Stimulated activated CD8-positive, alpha-beta memory T cell treated with anti-CD3 and anti-CD28 coated beads, Interleukin-7, amount 100 ng/mL, for 4 hours (primary cell): ENCODE measurements around the gene CHCHD6.

Experiments
- DNase-seq, 2 donors: peaks; one replicate each; pipeline ENCODE4 v3.0.0-alpha.2; 2020; ENCODE audit warnings: low read depth in 2 of 2

Gene CHCHD6

GRCh38 chr3:126939733-126940132, 235.7 kb downstream of the CHCHD6 start:
- no peak for DNase-seq

DNA sequence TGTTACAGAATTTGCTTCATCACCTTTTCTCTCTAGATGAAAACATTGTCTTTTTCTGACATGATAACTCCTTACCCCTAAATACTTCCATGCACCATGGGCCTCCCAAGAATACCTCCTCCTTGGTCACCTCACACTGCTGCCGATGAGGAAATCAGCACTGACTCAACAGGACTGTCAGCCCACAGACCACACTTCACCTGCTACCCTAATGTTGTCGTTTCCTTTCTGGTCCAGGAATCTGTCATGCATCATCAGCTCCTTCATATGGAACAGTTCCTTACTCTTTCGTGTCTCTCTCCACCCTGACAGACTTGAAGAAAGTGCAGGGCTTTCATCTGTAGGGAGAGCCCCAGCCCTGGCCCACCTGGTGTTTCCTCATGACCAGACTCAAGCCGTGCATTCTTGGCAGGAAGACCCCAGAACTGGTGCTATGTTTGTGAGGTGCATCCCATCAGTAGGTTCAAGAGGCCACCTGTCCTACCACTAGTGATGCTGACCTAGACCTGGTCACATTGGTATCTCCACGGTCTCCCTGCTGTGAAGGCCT, 237.8 kb downstream of the CHCHD6 start:
- DNase-seq = no peak

DNA sequence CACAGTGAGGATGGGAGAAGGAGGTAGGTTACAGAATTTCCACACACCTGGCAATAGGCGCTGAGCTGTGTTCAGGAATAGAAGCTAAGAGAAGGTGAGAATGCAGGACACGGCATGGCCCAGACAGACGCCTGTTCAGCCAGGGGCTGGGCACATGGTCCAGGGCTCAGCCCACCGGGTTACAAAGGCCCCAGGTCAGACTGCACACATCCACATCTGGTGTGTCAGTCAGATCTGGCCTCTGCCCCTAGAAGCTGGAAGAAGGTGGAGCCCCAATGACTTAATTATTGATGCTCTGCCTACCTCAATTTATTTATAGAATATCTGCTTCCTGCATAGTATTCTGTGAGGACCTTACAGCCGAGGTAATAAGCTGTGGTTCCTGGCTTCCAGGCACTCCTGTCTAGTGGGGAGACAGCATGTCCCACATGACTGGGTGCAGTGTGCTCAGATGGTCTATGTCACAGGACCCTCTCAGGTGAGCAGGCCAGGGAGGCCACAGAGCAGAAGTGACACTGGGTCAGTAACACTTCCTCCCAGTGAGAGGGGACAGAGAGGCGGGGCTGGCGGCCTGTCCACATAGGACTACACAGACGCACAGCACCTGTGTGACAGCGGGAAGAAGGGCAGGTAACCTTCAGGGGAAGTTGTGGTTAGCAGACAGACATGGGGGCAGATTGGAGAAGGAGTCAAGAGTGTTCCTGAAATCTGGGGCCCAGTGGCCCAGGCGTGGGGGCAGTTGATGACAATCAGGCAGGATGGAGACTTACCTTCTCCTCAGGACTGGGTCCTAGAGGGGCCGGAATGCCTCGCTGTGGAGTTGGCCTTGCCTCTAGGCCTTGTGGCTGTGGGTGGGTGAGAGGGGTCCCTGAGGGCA, 240.3 kb downstream of the CHCHD6 start:
- no peak for DNase-seq

GRCh38 chr3:126945171-126945721, 241.2 kb downstream of the CHCHD6 start:
- DNase-seq = no peak

GRCh38 chr3:126945891-126946290, 241.9 kb downstream of the CHCHD6 start:
- no peak for DNase-seq

GRCh38 chr3:126946405-126946804, 242.4 kb downstream of the CHCHD6 start:
- no peak for DNase-seq

GRCh38 chr3:126947429-126947828, 243.4 kb downstream of the CHCHD6 start:
- no peak for DNase-seq

DNA sequence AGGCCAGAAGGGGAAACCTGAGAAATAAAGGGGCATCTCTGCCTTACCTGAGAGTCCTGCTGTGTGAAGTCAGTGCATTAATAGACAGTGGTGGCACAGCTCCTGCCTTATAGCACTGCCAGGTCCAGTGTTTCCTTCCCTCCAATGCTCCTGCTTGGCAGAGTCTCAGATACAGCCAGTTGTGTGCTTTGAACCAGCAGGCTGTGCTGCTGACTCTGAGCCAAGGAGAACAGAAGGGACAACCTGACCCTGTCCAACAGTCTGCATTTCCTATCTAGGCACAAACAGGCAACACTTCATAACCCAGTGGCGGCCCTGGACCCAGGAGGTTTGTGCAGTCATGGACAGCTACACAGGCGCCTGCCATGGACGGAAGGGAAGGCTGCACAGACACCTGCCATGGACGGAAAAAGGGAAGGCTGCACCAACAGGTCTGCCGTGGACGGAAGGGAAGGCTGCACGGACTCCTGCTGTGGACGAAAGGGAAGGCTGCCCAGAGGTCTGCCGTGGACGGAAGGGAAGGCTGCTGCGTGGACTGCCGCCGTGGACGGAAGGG, 245.0 kb downstream of the CHCHD6 start:
- no peak for DNase-seq

GRCh38 chr3:126951561-126951960, 247.5 kb downstream of the CHCHD6 start:
- DNase-seq = no peak

DNA sequence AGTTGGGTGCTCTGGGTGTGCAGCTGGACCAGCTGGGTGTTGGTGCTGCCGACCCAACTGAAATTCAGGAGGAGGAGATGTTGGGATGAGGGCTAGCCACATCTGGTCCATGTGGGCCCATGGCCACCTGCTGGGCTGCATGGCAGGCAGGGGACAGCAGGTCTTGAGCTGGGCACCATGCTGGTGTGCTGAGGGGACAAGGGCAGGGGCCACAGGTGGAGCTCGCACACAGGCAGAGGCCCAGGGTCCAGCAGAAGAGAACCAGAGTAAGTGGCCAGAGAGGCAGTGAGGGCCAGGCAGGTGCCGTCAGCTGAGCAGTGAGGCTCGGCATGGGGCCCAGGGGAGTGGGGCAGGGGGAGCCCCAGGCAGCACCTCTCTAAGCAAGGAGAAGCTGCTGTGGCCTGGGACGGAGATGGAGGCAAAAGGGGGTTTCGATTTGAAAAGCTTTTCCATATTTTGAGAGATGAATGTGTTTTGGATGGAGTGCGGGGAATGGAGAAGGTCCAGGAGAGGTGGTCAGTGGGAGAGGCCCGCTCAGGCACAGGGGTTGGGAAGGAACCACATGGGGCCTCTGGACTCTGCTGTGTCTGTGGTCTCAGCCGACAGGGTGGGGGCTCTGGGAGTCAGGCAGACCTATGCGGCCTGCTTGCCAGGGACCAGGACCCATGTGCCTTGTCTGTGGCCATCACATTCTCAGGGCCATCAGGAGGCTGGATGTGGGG, 248.4 kb downstream of the CHCHD6 start:
- DNase-seq = no peak

GRCh38 chr3:126952983-126953660, 249.1 kb downstream of the CHCHD6 start:
- DNase-seq = no peak

DNA sequence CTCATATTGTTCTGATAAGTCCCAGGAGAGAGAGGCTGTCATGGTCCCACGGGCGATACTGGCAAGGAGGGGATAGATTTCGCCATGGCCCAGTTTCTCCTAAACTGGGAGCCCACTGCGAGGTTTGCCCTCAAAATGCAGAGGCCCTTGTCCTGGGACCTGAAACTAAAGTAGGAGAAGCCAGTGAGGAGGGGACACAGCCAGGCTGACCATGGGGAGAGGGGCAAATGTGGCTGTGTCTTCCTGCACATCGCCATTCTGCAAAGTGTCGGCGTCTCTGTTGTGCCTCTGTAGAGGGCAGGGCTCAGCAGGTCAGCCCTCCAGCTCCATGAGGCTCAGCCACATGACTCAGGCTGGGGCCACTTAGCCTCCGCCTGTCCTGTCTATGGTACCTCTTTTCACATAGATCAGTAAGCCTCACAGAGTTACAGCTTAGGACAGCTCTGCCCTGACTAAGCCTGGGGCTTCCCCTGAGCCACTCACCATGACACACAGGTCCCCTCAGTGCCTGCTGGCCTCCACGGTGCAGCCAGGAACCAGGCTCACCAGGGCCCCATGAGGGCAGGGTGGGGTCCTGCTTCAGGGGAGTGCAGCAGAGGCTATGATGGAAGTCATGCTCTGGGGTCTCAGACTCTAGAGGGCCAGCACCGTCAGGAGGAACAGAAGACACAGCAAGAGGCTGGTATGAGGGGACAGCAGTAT, 250.3 kb downstream of the CHCHD6 start:
- DNase-seq = no peak

DNA sequence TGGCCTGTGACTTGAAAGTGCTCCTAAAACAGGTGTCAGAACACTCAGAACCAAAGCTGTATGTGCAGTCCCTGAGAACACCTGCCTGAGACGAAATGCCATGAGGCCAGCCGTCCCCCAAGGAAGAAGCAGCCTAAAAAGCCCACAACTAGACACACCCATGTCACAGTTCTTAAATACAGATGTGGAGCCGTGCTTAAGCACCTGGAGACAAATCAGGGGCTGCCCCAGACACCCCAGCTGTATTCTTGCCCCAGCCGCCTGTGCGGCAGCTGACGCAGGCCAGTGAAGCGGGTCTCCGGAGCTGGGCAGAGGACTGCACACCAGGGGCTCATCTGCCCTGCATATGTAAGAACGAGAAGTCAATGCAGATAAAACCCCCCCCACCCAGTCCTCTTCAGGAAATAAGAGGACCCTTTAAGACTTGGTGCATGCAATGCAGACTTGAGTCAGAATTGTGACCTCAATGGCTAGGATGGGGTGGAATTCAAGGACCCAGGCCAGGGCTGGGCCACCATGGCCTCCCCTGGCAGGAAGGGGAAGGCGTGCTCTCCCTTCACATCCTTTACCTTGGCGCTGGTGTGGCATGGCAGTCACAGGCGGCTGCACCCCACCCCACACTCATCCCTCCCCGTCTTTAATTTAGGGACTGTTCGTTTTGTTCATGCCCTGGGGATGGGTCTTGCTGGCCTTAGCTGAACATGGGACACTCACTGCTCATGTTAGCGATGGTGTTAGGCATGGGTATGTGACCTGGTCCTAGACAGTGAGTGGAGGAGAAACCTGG, 251.2 kb downstream of the CHCHD6 start:
- no peak for DNase-seq

DNA sequence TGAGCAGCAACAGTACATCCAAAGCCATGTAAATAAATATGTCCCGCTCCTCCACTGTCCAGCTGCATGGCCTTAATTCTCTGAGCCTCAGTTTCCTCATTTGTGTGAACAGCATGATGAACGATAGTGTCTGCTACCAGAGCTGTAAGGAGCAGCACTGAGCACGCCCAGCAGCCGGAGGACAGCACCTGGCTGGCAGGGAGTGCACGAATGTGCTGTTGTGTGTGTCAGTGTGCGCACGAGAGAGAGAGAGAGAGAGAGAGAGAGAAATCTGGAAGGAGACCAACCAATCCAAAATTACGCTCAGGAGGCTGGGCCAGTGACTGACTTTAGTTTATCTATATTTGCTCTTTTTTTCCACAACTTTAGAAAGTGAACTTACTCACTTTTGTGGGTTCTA, 252.3 kb downstream of the CHCHD6 start:
- no peak for DNase-seq

- no peak for DNase-seq
These were observed 253.0 kb downstream of the CHCHD6 start for GRCh38 chr3:126956866-126957650.

GRCh38 chr3:126957776-126958637, 254.0 kb downstream of the CHCHD6 start:
- no peak for DNase-seq

DNA sequence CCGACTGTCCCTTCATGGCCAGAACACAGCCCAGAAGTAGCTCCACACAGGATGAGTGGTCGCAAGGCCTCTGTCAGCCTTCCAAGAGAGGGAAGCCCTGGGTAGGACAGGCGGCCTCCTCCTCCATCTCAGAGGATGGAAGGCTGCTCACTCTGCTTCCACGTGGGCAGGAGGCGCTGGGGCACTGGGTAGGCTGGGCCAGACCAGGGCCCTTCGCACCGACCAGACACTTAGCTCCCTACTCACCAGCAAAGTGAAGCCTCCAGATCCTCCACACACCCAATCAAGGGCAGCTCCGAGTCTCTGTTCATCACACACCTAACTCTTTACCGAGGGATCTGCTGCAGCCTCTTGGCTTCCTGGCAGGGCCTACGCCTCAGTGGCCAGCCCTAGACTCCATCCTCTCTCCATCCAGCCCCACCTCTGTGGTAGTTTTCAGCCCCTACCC, 254.6 kb downstream of the CHCHD6 start:
- no peak for DNase-seq
